Gastrocnemius medialis (tissue), 4 donors: ENCODE data around the gene SLC17A4.

Source experiments
- CTCF ChIP-seq, 5 experiments: fragments of 450-650 bp in 3 of 5; fragments of 200-600 bp in 2 of 5; sonication (generic) in 2 of 5; IDR thresholded peaks in 4 of 5; conservative IDR thresholded peaks in 1 of 5; 1 replicate in 4 of 5; 2 replicates in 1 of 5; pipeline ENCODE4 v1.5.1; 2016 to 2019; ENCODE audit warnings: antibody characterized with exemption in 5 of 5, mild to moderate bottlenecking in 3 of 5, moderate library complexity in 3 of 5
- POLR2A ChIP-seq, 2 donors: fragments of 450-650 bp; IDR thresholded peaks; one replicate each; pipeline ENCODE4 v1.6.1; 2017; ENCODE audit warnings: antibody characterized with exemption in 2 of 2, mild to moderate bottlenecking in 2 of 2, moderate library complexity in 2 of 2

DNA sequence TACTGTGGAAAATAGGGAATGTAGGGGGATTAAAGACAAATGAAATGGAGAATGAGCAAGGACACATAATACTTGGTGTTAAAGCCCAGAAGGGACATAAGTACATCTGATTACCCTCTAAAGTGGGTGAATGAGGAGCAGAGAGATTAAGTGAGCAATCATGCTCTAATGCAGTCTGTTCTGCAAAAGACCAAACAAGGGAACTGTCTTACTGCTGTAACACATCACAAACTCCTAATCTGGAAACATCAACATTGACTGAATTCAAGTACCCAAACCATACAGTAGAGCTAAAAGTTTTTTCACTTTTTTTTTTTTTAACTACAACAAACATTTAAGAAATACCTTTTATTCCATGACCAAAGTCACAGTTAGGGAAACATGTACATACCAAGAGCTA, 19.3 kb upstream of the SLC17A4 start:
- TF ChIP-seq CTCF (IDR thresholded peaks at IDR 0.05 in 4 of 5, conservative IDR thresholded peaks at IDR 0.05 in 1 of 5) (no peak), POLR2A (IDR thresholded peaks at IDR 0.05) (no peak)
